Fibroblast of peridontal ligament (primary cell): ENCODE data around the gene ADGRG6.
A peak's percentile ranks its signal among the peaks of the same experiment; 100 is the strongest.
"Not testable (repeated sequence)": the region's sequence is repeated elsewhere in the genome, so short reads cannot be mapped to it uniquely, and the experiment has no call there.

Source experiments
- DNase-seq: peaks from one replicate; pipeline ENCODE4 v3.0.0-alpha.2; 2010; ENCODE audit errors: extremely low read depth

ADGRG6 gene

DNA sequence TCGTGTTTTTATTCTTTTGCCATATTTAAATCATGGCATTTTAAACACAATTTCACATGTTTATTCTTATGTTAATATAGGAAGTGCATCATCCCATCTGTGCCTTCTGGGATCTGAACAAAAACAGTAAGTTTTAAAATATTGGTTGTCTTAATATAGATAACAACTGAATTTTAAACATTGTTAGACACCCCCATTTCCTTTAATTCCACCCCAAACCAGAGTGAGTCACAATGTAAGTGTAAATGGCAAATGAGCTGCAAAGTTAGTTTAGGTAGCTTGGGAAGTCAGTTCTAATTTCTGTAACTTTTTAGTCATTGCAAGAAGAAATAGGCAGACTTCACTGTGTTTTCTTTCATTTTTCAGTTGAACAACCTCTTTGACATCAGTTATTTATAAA lies 108.0 kb downstream of the ADGRG6 start:
- no peak for DNase-seq

DNA sequence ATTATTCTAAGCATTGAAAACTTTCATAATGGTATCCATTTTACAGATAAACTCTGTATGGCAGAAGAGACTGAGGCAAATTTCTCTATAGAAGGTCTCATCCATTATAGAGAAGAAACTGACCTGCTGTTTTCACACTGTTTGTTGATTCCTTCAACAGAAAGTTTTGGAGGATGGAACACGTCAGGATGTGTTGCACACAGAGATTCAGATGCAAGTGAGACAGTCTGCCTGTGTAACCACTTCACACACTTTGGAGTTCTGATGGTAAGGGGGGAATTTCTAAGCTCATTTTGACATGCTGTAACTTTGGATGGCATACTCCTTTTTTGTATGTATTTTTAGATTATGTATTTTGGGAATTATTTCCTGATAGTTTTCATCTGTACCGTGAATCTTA lies 109.3 kb downstream of the ADGRG6 start:
- no peak for DNase-seq

DNA sequence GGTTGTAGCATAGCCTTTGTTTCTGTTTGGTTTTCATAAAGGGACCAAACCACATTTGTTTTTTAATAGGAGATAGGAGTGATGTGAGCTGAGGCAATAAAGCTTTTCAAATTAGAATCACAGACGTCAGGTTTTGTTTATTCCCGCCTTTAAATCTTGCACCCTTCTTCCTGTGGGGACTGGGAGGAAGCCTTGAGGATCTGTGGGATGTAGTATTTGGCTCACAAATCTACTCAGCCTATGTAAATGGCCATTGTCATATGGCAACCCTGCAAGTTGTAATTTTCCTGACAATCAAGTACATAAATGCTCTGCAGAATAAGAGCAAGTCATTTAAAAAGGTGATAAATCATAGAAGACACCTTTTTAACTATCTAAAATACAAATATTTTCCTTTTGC lies 110.4 kb downstream of the ADGRG6 start:
- no peak for DNase-seq

DNA sequence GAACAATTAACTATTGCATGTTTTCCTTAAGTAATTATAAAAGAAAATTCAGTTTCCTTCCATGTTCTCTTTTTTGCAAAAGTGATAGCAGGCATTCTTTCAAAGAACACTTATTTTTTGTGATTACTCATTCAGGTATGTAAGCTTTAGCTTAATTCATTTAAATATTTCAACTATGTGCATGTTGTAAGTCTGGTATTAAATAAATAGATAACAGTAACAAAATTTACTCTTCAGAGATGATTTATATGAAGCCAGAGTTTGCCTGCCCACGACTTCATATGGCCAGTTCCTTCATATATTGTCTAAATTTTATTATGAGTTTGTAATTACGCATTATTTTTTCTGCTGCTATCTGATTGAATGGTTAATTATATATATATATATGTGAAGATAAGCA lies 110.9 kb downstream of the ADGRG6 start:
- no peak for DNase-seq

DNA sequence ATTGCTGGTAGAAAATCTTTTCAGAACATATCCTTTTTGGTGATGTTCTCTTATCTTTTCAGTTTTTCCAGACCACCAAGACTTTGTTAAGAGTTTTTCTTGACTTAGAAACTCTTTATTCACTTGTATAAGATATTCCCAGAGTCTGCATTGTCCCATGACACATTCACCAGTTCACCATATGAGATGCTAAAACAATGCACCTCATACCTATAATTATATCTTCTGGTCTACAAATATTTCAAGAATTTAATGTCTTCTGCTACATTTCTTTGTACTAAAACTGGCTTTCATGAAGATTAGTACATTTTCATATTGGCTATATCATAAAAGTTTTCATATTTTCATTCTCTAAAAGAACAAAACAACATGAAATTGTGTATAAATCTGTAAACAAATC lies 111.3 kb downstream of the ADGRG6 start:
- no peak for DNase-seq

DNA sequence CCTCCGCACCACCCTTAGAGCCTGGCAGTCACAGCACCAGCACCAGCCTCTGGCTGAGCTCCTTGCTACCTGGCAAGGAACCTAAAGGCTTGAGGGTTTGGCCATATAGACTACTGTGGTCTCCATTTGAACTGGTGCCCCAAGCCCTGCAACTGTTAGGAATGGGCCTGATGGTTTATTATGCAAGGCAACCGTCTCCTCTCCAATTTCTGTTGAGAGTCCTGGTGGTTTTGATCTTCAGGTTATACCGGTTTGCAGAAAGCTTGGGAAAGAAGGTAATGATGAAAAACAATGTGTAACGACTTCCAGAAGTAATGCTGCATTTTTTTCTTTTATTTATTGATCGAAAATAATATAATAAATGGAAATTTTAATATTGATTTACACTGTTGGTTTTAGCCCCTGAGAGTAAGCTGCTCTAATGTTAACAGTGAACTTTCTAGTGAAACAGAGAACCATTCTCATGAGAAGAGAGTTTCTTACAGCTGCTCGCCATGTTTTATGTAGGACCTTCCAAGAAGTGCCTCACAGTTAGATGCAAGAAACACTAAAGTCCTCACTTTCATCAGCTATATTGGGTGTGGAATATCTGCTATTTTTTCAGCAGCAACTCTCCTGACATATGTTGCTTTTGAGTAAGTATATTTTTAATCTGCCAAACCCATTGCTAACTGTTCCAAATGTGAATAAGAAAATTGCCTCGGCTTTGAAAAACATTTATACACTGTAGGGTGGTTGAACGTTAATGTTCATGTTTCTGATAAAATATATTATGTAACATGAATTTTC lies 112.8 kb downstream of the ADGRG6 start:
- no peak for DNase-seq

DNA sequence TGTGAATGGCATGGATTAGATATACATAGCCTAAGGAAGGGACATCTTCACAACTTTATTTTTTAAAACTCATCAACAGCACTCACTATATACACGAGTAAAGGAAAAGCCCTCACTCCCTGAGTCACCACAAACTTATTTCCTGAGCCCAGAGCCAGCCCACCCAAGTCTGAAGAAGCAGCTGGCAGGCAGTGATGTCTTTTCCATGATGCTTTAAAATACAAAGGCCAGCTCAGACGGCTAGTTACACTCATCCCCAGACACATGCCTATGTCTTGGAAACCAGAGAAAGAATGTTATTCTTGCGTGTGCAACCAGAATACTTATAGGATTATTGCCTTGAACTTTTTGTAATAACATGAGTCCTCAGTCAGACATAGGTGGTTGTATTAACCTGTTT lies 114.4 kb downstream of the ADGRG6 start:
- DNase-seq: peak; percentile 95

DNA sequence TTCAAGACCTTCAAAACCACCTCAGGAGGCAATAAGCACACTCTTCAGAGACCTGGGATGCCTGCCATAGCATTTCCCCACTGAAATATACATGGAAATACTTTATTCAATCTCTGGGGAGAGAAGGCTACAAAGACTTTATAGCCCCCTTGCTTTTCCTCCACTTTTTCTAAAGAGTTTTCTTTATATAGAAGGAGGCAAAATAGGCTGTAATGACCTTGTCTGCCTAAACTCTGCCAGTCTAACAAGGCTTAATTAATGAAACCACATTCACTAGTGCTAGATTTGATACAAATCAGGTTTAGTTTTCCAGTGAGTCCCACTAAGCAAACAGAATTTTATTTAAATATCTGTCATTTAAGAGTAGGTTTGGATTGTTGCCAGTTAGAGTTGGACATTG lies 114.9 kb downstream of the ADGRG6 start:
- DNase-seq: no peak

DNA sequence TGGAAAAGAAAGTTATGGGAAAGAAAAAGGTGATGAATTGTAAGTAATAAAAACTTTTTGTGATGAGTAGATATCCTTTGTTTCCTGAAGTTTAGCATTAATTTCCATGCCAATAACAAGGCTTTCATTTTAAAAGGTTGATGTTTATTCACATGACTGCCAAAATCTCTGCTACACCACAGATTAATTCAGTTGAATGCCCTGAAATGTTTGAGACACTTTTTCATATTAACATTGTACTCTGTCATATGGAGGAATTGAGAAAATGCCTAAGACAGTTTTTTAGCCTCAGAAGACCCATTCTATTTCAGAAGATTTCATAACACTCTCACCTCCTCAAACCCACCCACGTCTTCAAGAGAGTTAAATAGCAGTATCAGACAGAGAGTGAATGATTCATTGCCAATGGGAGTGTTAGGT lies 115.5 kb downstream of the ADGRG6 start:
- no peak for DNase-seq

DNA sequence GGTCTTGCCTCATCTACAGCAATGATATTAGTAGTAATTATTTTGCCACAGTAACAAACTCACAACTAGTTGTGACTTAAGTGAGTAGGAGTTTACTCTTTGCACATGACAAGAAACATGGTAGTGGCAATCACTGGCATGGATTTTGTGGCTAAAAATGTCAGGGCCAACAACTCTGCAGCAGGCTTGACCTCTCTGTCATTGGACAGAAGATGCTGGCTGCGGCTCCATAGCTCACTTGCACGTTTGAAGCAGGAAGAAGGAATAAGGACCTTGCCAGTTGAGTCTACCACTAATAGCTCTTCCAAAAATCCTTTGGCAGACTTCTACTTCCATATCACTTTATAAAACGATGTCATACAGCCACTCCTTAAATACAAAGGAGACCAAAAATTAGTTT lies 117.3 kb downstream of the ADGRG6 start:
- no peak for DNase-seq

DNA sequence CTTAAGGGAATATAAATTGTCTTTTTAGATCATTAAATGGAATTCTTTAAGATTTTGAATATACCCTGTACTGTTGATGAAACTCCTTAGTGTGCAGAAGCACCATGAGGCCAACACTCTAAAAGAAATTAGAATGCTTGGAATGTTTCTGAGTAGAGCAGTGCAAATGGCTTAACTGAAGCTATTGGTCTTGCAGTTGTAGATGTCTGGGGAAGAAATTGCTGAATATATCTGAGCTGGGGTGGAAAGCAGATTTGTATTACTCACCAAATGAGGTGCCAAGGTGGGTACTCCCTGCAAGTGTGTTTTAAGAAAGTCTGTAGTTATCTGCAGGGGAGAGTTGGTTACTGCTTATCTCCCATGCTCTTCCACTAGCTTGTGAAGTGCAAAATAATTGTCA lies 119.0 kb downstream of the ADGRG6 start:
- no peak for DNase-seq

DNA sequence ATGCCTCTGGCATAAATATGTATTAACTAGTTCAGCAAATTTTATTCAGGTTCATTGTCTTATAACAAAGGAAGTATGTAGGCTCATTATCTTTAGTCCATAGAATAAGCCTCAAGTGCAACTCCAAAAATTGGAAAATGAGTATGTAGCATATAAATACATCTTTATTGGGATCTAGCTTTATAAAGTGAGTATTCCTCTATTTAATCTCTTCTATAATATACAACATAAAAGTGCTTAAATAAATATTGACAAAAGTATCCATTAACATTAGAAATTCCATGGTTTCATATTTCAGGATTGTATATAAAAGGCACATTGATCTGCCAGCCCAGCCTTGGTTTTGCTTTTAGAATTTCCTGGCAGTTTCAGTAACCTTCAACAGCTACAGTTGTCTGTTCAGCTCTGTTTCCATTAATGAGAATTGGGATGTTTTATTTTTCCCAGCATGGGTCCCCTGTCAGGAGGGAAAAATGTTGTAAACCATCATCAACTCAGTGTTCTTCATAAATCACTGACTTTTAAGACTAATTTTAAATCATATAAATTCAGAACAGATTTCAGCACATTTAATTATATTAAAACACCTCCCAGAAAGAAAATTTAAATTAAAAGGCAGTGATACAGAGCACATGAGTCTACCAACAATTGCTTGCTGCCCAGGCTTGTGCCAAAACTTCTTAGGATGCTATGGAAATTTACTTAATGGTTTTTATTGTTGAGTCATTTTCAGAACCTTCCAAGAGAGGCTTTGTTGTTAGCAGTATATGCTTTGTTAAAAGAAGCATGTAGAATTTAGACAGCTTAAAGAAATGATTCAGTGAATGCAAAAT lies 119.7 kb downstream of the ADGRG6 start:
- DNase-seq: peak; percentile 39

DNA sequence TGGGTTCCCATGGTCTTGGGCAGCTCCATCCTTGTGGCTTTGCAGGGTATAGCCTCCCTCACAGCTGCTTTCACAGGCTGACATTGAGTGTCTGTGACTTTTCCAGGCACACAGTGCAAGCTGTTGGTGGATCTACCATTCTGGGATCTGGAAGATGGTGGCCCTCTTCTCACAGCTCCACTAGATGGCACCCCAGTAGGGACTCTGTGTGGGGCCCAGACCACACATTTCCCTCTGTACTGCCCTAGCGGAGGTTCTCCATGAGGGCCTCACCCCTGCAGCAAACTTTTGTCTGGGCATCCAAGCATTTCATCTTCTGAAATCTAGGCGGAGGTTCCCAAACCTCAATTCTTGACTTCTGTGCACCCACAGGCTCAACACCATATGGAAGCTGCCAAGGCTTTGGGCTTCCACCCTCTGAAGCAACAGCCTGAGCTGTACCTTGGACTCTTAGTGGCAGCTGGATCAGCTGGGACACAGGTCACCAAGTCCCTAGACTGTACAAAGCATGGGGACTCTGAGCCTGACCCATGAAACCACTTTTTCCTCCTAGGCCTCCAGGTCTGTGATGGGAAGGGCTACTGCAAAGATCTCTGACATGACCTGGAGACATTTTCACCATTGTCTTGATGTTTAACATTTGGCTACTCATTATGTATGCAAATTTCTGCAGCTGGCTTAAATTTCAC lies 124.8 kb downstream of the ADGRG6 start:
- DNase-seq: not testable (repeated sequence)

DNA sequence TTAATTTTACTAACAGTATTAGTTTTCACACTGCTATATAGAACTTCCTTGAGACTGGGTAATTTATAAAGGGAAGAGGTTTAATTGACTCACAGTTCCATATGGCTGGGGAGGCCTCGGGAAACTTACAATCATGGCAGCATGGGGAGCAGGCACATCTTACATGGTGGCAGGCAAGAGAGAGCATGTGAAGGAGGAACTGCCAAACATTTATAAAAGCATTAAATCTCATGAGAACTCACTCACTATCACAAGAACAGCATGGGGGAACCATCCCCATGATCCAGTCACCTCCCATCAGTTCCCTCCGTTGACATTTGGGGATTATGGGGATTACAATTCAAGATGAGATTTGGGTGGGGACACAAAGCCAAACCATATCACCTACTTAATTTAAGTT lies 126.7 kb downstream of the ADGRG6 start:
- DNase-seq: not testable (repeated sequence)

DNA sequence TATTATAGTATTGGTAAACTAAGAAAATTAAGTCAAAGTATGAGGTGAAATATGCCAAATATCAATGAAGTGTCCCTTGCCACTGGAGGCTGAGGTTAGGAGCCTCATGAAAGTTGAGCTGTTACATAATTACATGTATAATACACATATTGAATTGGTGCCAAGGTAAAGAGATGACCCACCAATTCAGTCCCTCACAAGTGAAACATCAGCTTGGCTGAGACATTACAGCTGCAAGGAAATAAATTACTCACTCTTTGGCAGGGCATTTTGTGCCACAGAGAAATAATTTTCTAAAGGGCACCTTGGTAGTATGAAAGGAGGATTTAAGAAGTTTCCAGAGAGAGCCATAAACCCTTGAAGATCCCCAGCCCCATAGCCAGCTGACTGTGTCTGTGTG lies 127.4 kb downstream of the ADGRG6 start:
- no peak for DNase-seq

DNA sequence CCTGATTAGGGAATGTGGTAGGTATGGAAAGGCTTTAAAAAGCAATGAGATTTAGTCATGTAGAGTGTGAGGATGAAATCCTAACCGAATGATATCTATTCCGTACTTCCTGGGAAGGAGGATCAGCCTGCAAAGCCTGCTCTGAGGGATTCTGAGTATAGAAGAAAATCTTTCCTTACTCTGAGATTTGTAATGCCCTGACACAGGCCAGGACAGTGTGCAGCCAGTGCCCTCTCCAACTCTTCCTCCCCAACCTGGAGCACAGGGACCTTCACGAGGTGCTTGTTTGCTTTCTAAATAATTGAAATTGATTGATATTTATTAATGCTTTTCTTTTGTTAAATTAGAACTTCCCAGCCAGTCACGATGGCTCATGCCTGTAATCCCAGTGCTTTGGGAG lies 131.6 kb downstream of the ADGRG6 start:
- no peak for DNase-seq

DNA sequence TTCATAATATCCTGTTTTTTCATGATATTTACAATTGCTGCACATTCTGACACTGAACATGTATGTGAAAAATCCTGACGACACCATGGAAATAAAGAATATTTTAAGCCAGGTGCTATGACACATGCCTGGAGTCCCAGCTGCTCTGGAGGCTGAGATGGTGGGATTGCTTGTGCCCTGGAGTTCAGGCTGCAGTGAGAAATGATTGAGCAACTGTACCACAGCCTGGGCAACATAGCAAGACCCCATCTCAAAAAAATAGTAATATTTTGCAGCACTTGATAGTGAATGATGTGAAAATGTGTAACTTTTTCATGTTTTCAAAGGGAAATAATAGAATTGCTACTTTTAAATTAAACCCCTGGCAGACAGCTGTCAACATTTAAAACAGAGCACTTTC lies 137.1 kb downstream of the ADGRG6 start:
- no peak for DNase-seq

DNA sequence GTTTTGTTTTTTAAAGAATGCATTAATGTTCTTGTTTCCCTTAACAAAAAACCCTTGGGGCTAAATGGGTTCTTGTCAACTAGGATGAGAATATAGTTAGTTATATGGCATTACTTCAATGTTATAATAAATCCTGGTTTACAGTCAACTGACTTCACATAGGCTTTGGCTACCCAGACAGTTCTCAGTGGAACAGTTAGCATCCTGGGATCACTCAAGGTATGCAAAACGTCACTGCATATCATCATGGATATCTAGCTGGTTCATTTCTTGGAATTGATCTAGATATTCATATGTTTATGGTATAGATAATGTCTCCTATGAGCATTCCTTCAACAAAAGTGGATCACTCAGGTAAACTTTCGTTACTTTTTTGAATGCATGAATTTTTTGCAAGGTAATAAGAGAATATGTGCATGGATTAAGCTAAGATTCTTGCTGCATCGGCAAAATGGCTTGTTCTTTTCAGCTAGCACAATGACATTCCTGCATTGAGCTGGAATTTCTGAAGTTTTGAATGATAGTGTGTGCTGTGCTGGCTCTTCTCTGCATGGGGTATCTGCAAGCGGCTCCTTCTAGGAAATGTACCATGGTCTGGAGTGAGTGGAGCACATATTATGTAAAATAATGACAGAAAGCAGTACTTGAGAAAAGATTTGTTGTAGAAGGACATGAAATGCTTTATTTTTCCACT lies 138.9 kb downstream of the ADGRG6 start:
- DNase-seq: no peak

DNA sequence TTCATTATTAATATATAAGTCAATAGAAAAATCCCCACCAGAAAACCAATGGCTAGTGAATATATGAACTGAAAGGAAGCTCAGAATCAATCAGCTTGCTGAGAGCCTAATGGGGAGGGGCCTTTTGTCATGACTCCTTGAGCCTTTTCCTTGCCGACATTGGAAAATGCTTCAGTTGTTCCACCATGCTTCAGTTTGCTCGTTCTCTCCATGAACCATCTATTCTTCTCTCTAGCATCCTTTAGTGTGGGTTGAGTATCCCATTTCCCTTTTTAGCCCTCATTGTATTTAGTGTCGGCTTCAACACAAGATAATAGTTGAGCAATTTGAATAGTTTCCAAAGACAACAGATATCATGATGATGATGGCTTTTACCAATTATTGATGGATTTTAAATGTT lies 139.9 kb downstream of the ADGRG6 start:
- no peak for DNase-seq

DNA sequence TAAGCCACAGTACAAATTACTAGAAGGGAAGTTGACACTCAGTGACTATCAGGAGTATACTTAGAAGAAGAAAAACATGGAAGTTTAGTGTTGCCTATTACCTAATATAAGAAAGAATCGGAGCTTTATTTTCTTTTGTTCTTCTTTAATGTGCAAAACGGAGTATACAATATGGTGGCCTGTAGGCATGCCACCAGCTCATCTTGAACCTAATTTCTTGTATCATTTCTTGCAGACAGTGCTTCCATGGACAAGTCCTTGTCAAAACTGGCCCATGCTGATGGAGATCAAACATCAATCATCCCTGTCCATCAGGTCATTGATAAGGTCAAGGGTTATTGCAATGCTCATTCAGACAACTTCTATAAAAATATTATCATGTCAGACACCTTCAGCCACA lies 141.3 kb downstream of the ADGRG6 start:
- DNase-seq: no peak

DNA sequence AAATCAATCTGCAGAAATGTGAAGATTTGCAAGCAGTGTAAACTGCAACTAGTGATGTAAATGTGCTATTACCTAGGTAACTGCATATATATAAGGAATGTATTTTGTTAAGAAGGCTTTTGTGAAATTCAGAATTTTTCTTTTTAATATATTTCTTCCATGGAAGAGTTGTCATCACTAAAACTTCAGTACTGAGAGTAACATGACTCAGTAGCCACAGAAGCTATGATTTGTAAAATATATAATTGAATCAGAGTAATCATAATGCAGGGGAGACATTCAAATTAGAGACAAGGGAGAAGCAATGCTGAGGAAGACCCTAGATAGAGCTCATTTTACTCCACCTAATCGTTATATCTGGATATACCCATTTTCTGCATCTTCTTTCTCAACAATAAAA lies 141.7 kb downstream of the ADGRG6 start:
- DNase-seq: no peak

DNA sequence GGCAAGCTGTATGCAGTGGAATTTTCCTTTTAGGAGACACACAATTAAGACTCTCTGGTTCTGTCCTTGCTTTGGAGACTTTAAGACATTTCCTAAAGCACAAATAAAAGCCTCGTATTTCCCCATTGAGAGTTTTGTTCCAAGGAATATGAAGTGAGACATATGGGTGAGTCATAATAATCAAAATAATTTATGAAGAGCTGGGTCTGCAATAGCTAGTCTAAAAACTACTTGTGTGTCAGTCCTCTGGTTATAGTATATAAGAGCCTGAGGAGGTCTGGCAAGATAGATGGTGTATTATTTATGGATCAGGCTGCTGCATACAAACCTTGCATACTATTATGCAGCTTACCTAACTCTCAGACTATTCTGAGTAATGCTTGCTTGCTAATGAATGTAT lies 142.6 kb downstream of the ADGRG6 start:
- peak; percentile 25 for DNase-seq
